Left cardiac atrium (tissue), 4 donors: ENCODE measurements around the gene SNIP1. TPM values are rescaled to one million over a fixed set of nuclear protein-coding genes. Genes with fewer than 3 reads are reported as not detected.
"Not testable (repeated sequence)": the region's sequence is repeated elsewhere in the genome, so short reads cannot be mapped to it uniquely, and the experiment has no call there.

Experiments
- ATAC-seq, 2 donors: fragments of 200-7000 bp; cut with Tn5 transposase; one replicate each; pipeline ENCODE4 v1.9.1; 2020; ENCODE audit warnings: mild to moderate bottlenecking in 2 of 2, moderate library complexity in 2 of 2
- DNase-seq: peaks from one replicate; pipeline ENCODE4 v3.0.0-alpha.2; 2020
- intact Hi-C, 2 donors: fragments of 100-400 bp; cut with DNase I; formaldehyde crosslinking; loops; one replicate each; pipeline versions ENCODE4 v1.14.1 to v1.15.1; 2022 to 2023
- long read RNA-seq: library from polyadenylated mRNA; unstranded; transcript quantifications from one replicate; pipeline ENCODE4 v2.0.0, GENCODE V29; 2021
- total RNA-seq, 2 donors: library from RNA; stranded (reverse); fragmentation: NEBNext Ultra II Directional; extraction: Animal tissue kit (Norgen Biotek cat#: 25700); gene quantifications; one replicate each; pipeline ENCODE4 v1.2.1, GENCODE V29; 2021
- donor health status: DM: no; HTN: yes; CAD: no.
- donor health status: DM: no; HTN: yes; CAD: no; lungs with severe emphysema.
- donor health status: DM: yes; HTN: yes; CAD: no.
- donor health status: Dilated cardiomyopathy.

SNIP1 gene
- 10 to 100 TPM in 1 of 2 donors, 1 to 10 TPM in 1; 9.9 to 10.2 TPM for total RNA-seq
- long read RNA-seq: 0 reads

GRCh38 chr1:37553927-37554808 lies at the start of gene SNIP1:
SNIP1 (minus strand) TSS chr1:37554293; CDS start chr1:37554229, 64 bp downstream.
- ATAC-seq: peak; percentile 93 to 96
- DNase-seq: peak; percentile 92
- intact Hi-C loops: no loop called here

DNA sequence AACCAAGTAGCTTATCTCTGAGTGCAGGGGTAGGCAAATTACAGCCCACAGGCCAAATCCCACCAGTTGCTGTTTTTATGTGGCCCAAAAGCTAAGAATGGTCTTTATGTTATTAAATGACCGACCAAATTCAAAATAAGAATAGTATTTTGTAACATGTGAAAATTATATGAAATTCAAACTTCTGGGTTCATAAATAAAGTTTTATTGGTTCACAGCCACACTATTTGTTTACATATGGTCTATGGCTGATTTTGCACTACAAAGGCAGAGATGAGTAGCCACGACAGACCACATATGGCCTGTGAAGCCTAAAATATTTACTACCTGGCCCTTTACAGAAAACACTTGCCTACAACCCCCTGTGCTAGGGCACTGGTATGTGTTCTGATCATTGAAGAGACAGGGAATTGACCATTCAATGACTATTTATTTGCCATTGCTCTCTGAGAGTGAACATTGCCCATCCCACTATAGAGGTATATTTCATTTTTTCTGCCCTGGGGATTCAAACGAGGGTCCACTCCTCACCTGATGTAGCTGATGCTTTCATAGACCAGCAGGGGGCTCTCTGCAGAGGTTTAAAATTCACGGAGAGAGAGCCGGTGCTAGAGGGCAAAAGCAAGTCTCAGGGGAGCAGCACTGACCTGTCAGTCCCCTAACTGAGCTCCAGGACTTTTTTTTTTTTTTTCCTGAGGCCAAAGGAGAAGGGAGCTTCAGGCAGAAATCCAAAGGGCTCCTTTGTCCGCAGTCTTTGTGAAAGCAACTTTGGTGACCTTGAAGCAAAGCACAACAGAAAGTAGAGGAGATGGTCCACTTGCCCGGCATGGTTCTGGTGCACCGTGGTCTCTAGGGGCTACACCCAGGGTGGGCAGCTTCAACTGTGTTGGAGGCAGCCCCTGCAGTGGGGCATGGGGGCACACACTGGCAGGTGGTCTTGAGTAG lies 48.9 kb upstream of the SNIP1 start:
- DNase-seq: no peak
- intact Hi-C loops: loop anchor here in 1 of 2 donors (10.0 kb wide), 1 partner anchor 82 kb away; no protein-coding TSS in a partner anchor
- ATAC-seq: no peak

- no peak for ATAC-seq
- intact Hi-C loops: loop anchor here in 1 of 2 donors (10.0 kb wide), 1 partner anchor 83 kb away; no protein-coding TSS in a partner anchor
- no peak for DNase-seq
Measured at GRCh38 chr1:37601441-37601840, 47.3 kb upstream of the SNIP1 start.

DNA sequence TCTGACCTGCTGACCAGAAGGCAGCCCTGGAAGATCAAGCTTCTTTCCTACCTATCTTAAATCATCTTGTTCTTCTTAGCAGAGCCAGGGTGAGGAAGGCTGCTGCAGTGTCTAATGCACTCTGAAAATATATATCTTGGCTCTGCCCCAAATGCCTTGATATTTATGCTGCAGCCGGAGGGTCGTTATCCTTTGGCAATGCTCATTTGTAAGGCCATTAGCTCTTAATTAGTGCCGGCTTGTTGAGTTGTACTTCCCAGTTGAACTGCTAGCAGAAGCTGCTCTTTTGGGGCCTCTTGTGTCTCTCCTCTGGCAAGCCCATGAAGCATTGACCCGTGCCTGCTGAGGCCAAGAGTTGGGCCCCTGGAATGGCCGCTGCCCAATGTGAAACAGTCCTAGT lies 45.8 kb upstream of the SNIP1 start:
- DNase-seq: no peak
- intact Hi-C loops: loop anchor here in 1 of 2 donors (10.0 kb wide), 1 partner anchor 85 kb away; no protein-coding TSS in a partner anchor
- ATAC-seq: no peak

GRCh38 chr1:37596182-37596667 lies 42.1 kb upstream of the SNIP1 start:
- intact Hi-C loops: no loop called here
- ATAC-seq: peak; percentile 9 to 45
- DNase-seq: no peak

GRCh38 chr1:37595440-37596181 lies 41.5 kb upstream of the SNIP1 start, which contains the start of gene GNL2:
GNL2 (minus strand) TSS chr1:37595937; CDS start chr1:37595822, 115 bp downstream.
- DNase-seq (peak; percentile 99), ATAC-seq (peak; percentile 100)
- intact Hi-C loops: no loop called here

DNA sequence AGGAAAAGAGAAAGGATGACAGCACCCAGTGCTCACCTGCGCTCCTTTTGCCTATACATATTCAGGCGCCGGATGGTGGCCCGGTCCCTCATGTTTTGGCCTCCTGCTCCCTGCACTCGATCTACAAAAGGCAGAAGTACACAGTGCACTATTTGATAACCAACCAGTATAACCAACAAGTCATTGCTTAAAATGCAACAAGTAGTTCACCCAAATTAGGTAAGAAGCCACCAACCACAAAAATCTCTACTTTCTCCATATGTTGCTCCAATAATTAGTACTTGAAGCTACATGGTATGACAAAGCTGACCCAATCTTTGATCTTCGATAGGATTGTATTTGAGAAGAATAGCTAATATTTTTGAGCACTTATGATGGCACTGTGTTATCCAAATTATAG lies 39.6 kb upstream of the SNIP1 start:
- intact Hi-C loops: no loop called here
- no peak for DNase-seq

DNA sequence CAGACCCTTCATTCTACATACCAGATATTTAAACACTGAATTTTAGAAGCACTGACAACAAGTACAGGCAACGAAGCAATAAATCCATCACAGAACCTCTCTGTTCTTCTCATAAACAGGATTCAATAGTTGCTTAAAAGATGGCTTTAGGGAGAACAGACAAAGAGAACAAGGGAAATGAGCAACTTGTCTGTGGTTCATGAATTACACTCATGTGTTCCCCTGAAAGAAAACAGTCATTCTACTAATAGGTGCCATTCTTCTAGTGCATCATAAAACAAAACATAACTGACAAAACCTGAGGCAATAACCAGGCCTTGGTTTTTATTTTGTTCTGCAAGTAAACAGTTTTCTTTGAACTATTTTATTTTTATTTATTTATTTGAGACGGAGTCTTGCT lies 34.8 kb upstream of the SNIP1 start:
- ATAC-seq (no peak), DNase-seq (no peak)
- intact Hi-C loops: no loop called here

More for the DNA sequence above, 39.6 kb upstream of the SNIP1 start:
- ATAC-seq: no peak

- intact Hi-C loops, ATAC-seq, DNase-seq: not testable (repeated sequence)
Measured at GRCh38 chr1:37584544-37584943, 30.5 kb upstream of the SNIP1 start.

DNA sequence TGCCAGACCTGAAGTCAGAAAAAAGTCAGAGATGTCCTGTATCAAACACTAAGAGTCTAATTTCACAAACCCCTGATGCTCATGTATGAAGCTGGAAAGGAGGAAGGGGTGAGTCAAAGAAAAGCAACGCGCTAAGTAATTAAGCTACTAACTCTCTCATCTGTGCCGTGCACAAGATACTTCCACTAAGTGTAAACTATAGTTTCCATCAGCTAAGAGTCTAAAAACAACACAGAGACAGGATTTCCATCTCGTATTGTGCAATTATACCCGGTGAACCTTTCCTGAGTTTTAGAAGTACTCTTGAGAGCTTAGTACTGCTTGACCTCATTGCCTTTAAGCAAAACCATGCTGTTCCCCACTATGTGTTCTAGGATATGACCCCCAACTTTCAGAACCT lies 21.6 kb upstream of the SNIP1 start:
- ATAC-seq (no peak), DNase-seq (no peak)
- intact Hi-C loops: no loop called here

DNA sequence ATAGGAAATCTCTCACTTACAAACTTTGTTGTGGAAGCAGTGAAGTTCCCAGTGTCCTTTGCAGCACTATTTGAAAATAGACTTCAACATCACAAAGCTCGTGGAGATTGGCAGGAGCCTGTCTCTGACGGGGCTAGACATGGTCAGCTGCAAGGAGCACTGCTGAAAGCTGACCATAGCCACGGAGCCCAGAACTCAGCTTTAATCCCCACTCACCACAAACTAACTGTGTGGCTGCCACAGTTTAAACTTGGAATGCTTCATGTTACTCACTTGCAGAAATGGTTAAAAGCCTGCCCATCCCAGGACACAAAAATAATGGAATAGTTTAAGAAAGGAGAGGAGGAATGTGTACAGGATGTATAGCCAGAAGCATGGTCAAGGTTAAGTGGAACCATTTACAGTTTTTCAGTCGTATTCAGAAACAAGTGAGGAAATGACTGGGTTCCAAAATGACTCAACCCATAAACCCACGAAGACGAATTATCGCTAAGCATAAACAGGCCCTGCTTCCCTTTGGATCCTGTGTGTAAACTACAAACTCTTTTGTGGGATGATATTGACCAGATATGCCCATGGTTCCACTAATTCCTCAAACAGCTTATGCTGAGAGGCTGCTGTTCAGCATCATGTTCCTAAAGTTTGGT lies 20.9 kb upstream of the SNIP1 start:
- intact Hi-C loops: no loop called here
- DNase-seq (no peak), ATAC-seq (no peak)

DNA sequence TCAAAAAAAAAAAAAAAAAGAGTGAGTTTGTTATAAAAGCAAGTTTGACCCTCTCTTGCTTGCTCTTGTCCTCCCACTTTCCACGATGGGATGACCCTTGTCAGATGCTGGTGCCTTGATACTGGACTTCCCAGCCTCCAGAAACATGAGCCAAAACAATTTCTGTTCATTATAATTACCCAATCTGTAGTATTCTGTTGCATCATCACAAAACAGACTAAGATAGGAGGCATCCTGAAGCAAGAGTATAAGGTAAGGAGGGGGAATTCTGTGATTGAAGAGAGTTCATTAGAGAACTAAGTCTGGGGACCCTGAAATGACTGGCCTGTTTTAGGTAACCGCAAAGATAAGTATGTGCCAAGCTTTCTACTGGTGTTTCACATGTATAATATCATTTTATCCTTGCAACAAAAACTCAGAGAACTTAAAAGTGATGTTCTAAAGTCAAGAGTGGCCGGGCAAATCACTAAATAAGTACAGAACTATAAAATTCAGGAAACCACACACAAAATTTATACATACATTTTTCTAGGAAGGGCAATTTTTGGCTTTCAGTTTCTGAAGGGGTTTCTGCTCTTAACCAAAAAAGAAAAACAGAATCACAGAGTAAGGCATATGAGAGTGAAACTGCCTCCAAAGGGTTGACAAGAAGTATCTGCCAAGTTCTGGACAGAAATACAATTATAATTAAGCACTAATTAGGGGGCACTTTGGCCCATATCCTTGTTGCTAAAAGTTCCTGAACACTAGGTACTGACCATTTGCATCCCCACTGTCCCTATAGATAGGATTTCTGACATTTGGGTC lies 16.6 kb upstream of the SNIP1 start:
- no peak for DNase-seq
- ATAC-seq: no peak
- intact Hi-C loops: no loop called here

- DNase-seq (no peak), ATAC-seq (no peak)
- intact Hi-C loops: no loop called here
Measured at GRCh38 chr1:37567023-37567422, 12.9 kb upstream of the SNIP1 start.

DNA sequence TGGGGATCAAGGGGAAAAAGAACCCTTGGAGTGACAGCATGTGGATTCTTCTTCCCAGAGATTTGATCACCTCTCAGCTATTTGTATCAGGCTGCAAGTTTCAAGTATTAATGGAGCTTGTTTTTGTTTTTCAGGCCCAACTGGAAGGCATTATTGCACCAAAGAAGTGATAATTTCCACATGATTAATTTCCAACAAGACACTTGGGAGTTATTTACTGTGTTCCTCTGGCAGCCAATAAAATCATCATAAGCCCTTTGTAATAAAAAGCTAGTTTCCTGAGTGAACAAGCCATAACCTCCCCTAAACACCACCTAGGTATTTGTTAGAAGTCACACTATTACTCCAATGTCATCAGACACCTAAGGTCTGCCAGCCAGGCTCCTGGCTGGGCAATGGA lies 10.8 kb upstream of the SNIP1 start:
- ATAC-seq: no peak
- DNase-seq: no peak
- intact Hi-C loops: no loop called here

GRCh38 chr1:37562984-37563383 lies 8.9 kb upstream of the SNIP1 start:
- DNase-seq (no peak), ATAC-seq (no peak)
- intact Hi-C loops: no loop called here

DNA sequence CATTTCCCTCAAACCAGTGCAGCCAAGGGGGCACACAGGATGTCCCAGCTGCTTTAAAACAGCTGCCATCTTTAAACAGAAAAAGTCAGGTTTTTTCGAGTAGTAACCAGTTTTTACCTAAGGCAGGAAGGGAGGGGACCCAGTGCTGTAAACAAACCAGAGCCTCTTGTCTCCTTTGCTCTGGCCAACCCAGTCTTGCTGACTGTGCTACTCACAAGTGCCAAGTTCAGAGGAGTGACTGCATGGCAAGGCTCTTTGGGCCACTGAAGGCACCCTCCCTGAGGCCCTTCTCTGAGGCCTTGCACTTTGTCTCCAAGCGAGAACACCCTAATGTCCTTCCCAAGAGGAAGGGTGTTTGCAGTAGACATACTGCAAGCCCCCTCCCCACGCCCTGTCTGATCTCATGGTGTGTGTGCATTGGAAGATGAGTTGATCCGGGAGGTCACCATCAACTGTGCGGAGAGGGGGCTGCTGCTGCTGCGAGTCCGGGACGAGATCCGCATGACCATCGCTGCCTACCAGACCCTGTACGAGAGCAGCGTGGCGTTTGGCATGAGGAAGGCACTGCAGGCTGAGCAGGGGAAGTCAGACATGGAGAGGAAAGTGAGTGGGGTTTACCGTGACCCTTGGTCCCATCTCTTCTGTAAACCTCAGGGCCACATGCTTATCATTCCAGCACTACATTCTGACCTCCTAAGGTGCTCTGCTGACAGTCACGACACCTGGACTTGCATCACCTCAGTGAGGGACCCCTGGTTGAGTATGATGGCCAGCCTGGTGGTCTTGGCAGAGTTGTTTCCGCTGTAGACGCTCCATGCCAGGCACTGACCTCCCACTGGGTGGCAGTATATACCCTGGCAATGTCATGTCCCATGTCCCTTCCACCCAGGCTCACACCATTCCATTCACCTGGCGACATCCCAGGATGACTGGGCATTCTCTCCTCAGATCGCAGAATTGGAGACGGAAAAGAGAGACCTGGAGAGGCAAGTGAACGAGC lies 7.3 kb upstream of the SNIP1 start:
- ATAC-seq: peak in 1 of 2 donors; percentile 28
- intact Hi-C loops: no loop called here

More for the DNA sequence above, 7.3 kb upstream of the SNIP1 start:
- no peak for DNase-seq
